HG02571 (cell line): ENCODE data around the gene ZNF525.
"Not testable (repeated sequence)": the region's sequence is repeated elsewhere in the genome, so short reads cannot be mapped to it uniquely, and the experiment has no call there.

Source experiments
- ATAC-seq: cut with Tn5 transposase; IDR thresholded peaks from one replicate; pipeline ENCODE4 v1.9.1; 2021; ENCODE audit warnings: mild to moderate bottlenecking, moderate library complexity; ENCODE audit not compliant: unreplicated experiment

Gene ZNF525

DNA sequence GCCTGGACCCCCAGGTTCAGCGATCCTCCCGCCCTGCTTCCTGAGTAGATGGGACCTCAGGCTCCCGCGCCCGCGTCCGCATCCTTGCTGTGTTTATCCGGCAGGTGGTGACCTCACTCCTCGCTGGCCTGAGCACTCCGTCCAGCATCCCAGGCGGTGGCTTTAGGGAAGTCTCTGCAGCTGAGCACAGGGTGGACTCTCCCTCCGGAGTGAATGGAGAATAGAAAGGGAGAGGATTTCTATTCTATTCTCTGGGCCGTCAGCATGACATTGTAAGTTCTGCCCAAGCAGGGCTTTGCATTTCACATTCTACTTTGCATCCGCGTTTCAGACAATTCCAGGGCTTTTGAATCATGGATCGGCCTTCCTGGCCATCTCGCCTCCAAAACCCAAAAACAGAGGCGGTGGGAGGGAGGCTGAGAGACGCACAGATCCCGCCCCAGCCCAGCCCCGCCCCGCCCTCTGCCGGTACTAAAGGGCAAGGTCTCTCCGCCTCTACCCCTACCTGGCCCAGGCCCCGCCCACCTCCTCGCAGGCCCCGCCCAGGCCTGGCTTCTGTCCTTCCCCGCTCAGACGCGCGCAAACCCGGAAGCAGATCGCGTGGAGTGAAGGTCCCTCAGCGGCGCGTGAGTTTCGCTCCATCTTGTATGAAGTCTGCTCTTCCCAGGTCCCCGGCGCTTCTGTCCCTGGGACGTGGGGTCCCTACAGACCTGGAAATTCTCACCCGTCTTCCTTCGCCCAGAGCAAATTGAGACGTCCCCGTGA lies at the start of gene ZNF525:
Gene ZNF525, plus strand, starts transcription at position 572 of the 765 bp plus-strand sequence. CDS start 6,577 bp downstream, outside the sequence.
- peak; percentile 97 for ATAC-seq

DNA sequence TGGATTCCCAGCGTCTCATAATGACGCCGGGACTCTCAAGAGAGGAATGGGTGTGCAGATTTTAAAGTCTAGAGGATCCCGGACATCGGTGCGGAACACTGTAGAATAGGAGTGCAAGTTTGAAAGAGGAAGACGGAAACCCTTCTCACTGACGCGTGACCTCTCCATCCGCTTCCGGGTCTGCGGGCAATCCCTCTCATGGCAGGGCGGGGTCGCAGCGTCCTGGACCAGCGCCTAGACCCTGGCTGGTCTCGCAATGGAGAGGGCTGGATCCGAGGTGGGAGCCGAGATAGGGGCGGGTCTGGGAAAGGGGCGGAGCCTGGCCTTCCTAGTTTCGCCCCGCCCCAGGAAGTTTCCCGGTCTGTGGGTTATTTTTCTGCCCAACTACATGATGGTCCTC lies 36.5 kb upstream of the ZNF525 start:
- ATAC-seq: no peak

DNA sequence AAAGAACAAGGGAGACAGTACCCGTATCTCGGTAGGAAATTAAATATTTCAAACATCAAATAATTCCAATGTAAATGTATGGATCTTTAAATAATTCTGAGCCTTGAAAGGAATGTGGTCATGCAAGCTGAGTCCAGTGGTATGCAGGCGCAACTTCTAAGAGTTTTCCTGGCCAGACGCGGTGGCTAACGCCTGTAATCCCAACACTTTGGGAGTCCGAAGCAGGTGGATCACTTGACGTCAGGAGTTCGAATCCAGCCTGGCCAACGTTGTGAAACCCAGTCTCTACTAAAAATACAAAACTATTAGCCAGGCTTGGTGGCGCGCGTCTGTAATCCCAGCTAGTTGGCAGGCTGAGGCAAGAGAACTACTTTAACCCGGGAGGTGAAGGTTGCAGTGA lies 33.0 kb upstream of the ZNF525 start:
- ATAC-seq: no peak

DNA sequence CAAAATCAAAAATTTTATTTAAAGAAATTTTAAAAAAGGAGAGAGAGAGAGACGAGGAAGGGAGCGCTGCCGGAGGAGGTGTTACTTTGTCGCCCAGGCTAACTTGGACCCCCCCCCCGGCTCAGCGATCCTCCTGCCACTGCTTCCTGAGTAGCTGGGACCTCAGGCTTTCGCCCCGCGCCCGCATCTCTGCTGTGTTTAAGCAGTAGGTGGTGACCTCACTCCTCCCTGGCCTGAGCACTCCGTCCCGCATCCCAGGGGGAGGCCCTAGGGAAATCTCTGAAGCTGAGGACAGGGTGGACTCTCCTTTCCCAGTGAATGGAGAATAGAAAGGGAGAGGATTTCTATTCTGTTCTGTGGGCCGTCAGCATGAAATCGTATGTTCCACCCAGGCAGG lies 32.4 kb upstream of the ZNF525 start:
- no peak for ATAC-seq

DNA sequence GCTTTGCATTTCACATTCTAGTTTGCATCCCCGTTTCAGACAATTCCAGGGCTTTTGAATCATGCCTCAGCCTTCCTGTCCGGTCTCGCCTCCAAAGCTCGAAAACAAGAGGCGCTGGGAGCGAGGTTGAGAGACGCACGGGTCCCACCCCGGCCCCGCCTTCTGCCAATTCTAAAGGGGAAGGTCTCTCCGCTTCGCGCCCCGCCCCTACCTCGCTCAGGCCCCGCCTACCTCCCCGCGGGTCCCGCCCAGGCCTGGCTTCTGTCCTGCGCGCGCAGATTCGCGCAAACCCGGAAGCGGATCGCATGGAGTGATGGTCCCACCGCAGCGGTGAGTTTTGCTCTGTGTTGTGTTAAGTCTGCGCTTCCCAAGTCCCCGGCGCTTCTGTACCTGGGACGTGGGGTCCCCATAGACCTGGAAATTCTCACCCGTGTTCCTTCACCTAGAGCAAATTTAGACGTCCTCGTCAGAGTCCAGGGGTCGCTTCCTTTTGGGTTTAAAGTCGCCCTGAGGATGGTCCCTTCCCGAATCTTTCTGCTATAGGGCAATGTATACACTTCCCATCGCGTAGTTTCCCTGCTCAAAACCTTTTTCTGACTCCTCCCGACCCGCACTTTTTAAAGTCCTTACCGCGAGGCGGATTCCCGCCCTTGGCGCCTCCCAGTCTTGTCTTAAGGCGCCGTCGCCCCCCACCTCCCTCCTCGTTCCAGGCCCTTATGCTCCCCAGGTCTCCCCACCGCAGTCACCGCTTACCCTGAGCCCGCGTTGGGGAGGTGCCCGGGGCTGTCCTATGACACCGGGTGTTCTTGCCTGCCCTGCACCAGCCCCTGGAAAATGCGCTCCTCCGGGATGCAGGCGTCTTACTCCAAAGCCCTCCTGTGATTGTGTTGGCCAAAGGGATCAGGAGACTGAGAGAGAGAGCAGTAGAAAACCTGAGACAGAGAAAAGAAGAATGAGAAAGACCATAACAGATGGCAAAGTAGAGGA lies 31.7 kb upstream of the ZNF525 start, which contains the start of gene ZNF845:
Gene ZNF845, plus strand, starts transcription at position 287 of the 987 bp plus-strand sequence. CDS start 7,559 bp downstream, outside the sequence.
- ATAC-seq: peak; percentile 93

DNA sequence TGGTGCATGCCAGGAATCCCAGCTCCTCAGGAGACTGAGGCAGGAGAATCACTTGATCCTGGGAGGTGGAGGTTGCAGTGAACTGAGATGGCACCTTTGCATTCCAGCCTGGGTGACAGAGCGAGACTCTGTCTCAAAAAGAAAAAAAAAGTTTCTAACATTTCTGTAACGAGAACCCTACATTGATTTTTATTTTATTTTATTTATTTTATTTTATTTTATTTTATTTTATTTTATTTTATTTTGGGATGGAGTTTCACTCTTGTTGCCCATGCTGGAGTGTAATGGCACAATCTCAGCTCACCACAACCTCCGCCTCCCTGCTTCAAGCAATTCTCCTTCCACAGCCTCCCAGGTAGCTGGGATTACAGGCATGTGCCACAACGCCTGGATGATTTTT lies 21.1 kb upstream of the ZNF525 start:
- ATAC-seq: not testable (repeated sequence)

DNA sequence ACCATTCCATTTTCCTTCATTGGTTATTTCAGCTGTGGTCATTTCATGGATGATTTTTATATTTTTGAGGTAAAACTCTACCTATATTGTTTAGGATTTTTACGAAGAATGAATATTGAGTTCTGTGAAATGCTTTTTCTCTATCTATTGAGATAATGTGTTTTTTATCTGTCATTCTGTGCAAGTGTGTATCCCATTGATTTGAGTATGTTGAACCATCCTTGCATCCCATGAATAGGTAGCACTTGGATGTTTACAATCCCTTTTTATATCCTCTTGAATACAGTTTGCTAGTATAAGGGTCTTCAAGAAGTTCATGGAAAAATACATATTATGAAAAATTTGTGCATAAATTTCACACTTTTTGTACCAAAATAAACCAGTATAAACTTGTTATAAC lies 9.8 kb upstream of the ZNF525 start:
- no peak for ATAC-seq

DNA sequence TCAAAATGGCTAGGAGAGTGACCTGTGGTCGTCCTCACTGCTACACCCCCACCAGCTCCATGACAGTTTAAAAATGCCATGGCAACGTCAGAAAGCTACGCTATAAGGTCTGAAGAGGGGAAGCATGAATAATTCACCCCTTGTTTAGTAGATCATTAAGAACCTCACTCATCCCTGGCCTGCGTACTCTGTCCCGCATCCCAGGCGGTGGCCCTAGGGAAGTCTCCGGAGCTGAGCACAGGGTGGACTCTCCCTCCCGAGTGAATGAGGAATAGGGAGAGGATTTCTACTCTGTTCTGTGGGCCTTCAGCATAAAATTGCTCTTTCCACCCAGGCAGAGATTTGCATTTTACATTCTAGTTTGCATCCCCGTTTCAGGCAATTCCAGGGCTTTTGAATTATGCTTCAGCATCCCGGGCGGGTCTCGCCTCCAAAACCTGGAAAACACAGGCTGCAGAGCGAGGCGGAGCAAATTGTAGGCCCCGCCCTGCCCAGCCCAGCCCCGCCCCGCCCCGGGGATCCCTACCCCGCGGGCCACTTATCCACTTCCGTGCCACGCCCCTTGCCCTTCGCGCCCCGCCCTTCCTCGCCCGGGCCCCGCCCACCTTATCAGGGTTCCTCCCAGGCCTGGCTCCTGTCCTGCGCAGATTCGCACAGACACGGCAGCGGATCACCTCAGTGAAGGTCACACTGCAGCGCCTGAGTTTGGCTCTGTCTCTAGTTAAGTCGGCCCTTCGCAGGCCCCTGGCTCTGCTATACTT lies 7.5 kb upstream of the ZNF525 start:
- ATAC-seq: no peak

DNA sequence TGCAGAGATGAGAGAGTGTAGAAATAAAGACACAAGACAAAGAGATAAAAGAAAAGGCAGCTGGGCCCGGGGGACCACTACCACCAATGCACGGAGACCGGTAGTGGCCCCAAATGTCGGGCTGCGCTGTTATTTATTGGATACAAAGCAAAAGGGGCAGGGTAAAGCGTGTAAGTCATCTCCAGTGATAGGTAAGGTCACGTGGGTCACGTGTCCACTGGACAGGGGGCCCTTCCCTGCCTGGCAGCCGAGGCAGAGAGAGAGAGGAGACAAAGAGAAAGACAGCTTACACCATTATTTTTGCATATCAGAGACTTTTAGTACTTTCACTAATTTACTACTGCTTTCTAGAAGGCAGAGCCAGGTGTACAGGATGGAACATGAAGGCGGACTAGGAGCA lies 5.4 kb upstream of the ZNF525 start:
- ATAC-seq: not testable (repeated sequence)

DNA sequence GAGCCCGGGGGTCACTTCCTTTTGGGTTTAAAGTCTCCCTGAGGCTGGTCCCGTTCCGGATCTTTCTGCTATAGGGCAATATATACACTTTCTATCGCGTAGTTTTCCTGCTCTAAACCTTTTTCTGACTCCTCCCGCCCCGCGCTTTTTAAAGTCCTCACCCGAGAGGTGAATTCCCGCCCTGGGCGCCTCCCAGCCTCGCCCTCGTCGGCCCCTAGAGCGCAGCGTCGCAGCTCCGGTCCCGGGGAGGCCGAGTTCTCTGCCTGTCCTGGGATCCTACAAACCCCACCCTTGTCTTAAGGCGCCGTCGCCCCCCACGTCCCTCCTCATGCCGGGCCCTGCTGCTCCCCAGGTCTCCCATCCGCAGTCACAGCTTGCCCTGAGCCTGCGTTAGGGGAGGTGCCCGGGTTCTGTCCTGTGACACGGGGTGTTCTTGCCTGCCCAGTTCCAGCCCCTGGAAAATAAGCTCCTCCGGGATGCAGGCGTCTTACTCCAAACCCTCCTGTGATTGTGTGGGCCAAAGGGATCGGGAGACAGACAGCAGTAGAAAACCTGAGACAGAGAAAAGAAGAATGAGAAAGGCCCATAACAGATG lies 491 bp downstream of the ZNF525 start:
- ATAC-seq: no peak

DNA sequence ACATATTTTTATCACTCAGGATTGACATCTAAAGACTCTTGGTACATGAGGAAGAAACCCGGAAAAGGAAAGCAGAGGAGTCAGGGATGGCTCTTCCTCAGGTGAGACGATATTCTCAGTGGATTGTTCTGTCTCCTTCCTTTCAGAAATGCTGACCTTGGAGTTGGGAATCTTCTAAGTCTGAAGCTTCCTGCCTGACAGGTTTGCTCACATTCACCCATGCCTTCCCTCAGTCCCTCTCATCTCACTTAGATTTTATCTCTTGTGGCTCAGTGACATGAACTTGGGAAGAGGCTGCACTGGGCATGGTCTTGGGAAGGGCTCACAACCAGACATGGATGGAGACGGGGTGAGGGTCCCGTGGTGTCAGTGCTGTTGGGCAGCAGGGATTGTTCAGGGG lies 6.7 kb downstream of the ZNF525 start:
- ATAC-seq: no peak

DNA sequence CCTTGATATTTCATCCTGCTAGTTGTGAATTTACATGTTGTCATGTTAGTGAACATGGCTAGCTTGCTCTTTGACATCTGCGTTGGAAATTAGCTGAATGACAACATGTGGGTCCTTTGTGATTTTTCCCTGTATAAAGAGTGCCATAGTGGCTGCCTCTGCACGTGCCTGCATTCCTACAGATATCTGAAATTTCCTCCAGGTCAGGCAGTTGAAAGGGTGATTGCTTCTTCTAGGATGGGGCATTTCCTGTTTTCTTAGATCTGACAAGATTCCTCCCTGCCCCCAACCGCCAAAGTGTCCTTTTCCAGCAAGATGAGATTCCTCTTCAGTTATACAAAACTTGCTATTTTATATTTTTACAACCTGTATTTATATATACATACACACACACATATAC lies 8.8 kb downstream of the ZNF525 start:
- ATAC-seq: no peak

DNA sequence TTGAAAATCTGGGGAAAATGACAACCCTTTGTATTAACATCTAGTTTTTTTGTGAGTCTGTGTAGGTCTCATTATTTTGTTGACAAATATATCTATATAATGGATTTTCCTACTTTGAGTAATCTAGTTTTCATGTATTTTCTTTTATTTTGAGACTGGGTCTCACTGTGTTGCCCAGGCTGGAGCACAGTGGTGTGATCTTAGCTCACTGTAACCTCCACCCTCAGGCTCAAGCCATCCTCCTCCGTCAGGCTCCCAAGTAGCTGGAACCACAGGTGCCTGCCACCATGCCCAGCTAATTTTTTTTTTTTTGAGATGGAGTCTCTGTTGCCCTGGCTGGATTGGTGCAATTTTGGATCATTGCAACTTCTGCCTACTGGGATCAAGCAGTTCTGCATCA lies 9.2 kb downstream of the ZNF525 start:
- no peak for ATAC-seq

DNA sequence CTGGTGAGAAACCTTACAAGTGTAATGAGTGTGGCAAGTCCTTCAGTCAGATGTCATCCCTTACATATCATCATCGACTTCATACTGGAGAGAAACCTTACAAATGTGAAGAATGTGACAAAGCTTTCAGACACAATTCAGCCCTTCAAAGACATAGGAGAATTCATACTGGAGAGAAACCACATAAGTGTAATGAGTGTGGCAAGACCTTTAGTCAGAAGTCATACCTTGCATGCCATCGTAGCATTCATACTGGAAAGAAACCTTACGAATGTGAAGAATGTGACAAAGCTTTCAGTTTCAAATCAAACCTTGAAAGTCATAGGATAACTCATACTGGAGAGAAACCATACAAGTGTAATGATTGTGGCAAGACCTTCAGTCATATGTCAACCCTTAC lies 15.9 kb downstream of the ZNF525 start:
- no peak for ATAC-seq

DNA sequence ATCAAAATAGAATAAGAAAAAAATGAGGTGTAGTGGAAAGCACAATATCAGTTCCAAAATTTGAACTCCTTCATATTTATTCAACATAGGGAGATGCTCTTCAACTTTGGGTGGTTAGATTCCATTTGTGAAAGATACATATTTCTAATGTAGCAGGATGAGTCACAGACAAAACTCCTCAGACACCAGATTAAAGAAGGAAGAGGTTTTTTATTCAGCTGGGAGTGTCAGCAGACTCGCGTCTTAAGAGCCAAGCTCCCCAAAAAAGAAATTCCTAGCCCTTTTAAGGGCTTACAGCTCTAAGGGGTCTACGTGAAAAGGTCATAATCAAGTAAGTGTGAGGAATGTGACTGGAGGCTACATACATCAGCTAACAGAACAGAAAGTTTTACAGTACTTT lies 22.7 kb downstream of the ZNF525 start:
- ATAC-seq: no peak

DNA sequence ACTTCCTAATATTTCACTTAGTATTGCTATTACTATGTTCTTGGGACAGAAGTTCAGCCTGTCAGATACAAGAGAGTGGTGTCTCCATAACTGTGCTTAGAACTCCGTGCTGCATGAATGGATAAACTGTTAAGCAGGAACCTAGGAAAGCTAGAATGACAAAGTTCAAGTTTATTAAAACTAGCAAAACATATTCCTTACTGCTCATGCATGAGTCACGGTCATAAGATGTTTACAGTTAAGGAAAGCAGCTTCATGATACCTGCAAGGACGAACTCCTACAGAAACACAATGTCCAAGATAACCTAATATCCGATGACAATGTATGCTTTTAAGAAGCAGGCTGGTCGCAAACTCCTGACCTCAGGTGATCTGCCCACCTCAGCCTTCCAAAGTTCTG lies 23.4 kb downstream of the ZNF525 start:
- ATAC-seq: no peak

DNA sequence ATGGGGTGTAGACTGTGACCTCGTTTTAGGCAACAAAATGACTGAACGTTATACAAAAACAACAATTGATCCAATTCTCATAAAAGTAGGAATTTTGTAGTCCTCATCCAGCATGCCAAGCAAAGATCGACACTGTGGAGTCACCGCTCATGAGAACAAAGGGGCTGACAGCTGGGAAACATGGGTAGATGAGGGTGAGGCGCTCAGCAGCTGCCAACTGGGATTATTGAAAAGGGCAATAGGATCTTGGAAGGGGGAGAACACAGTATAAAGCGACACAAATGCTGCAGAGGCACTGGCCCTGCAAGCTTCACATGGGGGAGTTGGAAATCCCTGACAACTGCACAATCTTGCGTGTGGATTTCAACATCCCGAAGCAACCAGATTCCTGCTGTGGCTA lies 24.1 kb downstream of the ZNF525 start:
- no peak for ATAC-seq

DNA sequence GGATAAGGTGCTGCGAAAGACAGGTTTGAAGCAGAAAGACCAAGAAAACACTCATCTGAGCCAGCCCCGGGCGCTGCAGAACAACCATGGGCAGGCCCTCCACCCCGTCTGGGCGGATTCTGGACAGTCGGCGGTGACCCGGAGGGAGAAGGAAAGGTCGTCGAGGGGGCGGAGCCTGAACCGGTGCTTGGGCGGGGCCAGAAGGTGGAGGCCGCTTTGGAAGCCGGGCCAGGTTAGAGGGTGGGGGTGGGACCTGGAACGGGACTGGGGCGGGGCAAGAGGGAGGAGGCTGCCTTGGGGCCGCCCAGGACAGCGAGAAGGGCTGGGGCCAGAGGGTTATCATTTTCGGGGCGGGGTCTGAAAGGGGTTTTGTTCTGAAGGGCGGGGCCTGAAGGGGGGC lies 24.5 kb downstream of the ZNF525 start:
- ATAC-seq: no peak

DNA sequence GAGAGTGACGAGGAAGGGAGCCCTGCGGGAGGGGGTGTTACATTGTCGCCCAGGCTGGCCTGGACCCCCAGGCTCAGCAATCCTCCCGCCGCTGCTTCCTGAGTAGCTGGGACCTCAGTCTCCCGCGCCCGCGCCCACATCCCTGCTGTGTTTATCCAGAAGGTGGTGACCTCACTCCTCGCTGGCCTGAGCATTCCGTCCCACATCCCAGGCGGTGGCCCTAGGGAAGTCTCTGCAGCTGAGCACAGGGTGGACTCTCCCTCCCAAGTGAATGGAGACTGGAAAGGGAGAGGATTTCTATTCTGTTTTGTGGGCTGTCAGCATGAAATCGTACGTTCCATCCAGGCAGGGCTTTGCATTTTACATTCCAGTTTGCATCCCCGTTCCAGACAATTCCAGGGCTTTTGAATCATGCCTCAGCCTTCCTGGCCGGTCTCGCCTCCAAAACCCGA lies 29.0 kb downstream of the ZNF525 start:
- no peak for ATAC-seq

DNA sequence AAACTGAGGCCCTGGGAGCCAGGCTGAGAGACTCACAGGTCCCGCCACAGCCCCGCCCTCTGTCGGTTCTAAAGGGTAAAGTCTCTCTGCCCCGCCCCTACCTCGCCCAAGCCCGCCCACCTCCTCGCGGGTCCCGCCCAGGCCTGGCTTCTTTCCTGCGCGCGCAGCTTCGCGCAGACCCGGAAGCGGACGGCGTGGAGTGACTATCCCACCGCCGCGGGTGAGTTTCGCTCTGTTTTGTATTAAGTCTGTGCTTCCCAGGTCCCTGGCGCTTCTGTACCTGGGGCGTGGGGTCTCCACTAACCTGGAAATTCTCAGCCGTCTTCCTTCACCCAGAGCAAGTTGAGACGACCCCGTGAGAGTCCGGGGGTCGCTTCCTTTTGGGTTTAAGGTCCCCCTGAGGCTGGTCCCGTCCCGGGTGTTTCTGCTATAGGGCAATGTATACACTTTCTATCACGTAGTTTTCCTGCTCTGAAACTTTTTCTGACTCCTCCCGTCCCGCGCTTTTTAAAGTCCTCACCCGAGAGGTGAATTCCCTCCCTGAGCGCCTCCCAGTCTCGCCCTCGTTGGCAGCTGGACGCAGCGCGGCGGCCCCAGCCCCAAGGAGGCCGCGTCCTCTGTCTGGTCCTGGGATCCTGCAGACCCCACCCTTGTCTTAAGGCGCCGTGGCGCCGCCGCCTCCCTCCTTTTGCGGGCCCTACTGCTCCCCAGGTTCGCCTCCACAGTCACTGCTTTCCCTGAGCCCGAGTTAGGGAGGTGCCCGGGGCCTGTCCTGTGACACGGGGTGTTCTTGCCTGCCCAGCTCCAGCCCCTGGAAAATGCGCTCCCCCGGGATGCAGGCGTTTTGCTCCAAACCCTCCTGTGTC lies 29.7 kb downstream of the ZNF525 start, which contains the start of gene ZNF765:
Gene ZNF765, plus strand, starts transcription at position 176 of the 866 bp plus-strand sequence. CDS start 2,867 bp downstream, outside the sequence.
- peak; percentile 91 for ATAC-seq
